Stimulated activated CD4-positive, alpha-beta T cell treated with anti-CD3 and anti-CD28 coated beads, TNF-alpha, amount 100 ng/mL, for 24 hours (primary cell): ENCODE results near the gene KIF26B.
A peak's percentile ranks its signal among the peaks of the same experiment; 100 is the strongest.
"Not testable (repeated sequence)": the region's sequence is repeated elsewhere in the genome, so short reads cannot be mapped to it uniquely, and the experiment has no call there.

Source experiments
- DNase-seq, 3 experiments: peaks; one replicate each; pipeline ENCODE4 v3.0.0-alpha.2; 2020; ENCODE audit warnings: low read depth in 3 of 3

Gene KIF26B

DNA sequence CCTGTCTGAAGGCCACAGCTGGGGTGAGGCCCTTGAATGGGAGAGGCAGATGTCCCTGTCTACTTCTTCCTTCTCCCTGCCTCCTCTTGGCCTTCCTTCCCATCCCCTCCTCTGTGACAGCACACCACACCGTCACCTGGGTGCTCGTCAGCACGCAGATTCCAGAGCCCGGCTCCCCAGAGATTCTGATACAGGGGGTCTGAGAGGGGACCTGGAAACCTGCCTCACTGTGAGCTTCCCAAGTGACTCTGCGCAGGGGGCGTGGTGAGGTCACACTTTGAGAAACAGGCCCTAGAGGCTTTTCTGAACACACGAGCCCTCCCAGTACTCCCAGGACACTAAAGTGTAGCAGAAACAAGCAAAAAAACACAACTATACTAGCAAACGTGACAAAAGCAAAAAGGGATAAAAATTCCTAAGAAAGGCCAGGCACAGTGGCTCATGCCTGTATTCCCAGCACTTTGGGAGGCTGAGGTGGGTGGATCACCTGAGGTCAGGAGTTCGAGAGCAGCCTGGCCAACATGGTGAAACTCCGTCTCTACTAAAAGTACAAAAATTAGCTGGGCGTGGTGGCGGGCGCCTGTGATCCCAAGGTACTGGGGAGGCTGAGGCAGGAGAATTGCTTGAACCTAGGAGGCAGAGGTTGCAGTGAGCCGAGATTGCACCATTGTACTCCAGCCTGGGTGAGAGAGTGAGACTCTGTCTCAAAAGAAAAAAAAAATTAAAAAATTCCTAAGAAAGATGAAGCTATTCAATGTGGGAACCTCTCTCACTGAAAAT is 201.3 kb downstream of the KIF26B start:
- not testable (repeated sequence) for DNase-seq

GRCh38 chr1:245356891-245357585 is 202.3 kb downstream of the KIF26B start:
- DNase-seq, result no peak

DNA sequence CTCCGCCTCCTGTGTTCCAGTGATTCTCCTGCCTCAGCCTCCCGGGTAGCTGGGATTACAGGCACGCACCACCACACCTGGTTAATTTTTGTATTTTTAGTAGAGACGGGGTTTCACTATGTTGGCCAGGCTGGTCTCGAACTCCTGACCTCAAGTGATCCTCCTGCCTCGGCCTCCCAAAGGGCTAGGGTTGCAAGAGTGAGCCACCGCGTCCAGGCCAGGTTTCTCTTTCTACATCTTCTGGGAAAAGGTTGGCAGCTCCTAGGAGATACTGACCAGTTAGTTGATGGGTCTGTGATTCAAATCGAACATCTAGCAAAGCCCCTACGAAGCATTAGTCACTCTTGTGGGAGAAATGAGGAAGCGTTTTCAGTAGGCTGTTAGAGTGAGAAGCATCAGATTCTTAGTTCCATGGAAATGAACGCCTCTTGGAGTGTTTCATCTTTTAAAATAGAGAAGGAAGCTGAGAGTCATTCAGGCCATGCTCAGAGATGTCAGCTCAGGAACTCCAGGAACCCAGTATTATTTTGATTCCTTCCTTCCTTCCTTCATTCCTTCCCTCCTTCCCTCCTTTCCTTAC is 204.4 kb downstream of the KIF26B start:
- DNase-seq, result not testable (repeated sequence)

DNA sequence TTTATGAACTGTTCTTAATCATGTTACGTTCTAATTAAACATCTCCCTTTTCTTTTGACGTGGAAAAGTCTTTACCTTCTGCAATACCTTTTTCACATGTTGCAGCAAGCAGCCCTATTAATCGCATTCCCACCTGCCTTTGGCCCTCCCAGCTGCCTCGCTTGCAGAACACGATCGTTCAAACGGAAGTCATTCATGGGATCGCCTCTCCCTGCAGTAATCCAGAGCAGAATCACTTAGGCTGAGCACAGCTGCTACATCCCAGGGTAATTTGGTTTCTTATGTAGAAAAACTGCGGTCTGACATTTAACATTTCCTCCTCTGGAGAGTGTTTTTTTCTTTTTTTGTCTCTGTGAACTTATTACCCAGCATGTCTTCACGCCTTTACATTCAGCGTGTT is 206.3 kb downstream of the KIF26B start:
- no peak for DNase-seq

- no peak for DNase-seq
Measured at GRCh38 chr1:245361951-245362350, 207.2 kb downstream of the KIF26B start.

DNA sequence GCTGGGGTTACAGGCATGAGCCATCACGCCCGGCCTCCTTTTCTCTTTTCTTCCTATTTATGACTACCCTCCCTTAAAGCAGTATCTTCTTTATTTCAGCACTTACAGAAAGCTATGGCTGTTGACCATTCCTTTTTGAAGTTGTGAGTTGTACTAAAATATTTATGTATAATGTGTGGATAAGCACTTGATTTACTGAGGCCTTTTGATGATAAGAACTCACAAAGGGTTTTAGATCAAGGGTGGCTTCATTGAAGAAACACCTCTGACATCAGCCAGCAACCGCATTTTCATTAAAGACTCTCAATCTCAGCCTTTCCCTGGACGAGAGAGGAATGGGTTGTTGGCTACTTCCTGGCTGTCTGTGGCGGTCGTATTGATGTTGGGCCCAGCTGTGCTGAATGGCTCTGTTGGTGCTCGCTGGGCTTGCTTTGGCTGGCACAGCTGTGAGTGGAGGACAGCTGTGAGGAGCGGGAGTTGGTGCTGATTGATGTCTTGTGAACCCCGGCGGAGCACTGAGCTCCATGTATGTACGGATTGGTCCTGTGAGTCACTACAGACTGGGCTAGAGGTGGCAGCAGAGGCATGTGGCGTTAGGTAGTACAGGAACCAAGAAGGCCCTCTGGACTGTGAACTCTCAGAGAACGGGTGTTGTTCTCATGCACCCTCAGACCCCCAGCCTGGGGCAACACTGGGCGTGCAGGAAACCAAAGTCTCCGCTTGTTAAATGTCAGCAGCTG is 208.8 kb downstream of the KIF26B start:
- no peak for DNase-seq

DNA sequence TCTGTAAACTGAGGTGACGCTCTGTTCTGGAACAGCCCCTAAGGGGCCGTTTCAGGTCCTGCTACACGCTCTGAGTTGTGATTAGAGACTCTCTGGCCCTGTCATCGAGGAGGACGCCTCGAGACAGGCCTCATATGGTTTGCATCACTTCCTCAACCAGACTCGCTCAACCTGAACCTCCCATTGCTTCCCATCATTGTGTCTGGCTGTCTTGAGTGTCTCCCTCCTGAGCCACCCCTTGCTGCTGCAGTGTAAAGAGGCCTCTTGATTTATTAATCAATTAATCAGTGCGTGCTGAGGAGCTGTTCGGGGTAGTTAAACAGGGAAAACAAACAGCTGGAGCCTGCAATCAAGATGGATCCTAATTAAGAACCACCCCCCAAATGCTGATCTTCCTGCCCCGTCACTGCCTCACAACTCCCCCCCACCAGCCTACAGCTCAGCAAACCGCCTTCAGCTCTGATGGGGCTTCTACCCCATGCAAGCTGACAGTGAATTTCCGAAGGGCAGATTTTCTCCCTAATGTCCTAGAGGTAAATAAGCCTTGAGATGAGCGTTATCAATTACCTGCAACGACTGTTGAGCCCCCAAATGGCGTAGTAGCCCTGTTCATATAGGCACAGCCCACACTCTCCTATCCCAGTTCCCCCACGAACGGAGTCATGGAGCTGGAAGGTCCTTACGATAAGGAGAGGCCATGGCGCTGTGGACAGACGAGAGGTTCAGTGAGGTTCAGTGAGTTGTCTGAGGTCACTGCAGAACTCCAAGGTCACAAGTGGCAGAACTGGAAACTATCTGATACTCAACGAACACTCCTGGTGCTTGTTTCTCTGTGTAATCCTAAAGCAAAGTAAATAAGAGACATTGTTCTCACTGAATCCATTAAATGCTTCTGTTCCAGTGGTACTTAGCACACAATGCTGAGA is 210.6 kb downstream of the KIF26B start:
- DNase-seq, result no peak

DNA sequence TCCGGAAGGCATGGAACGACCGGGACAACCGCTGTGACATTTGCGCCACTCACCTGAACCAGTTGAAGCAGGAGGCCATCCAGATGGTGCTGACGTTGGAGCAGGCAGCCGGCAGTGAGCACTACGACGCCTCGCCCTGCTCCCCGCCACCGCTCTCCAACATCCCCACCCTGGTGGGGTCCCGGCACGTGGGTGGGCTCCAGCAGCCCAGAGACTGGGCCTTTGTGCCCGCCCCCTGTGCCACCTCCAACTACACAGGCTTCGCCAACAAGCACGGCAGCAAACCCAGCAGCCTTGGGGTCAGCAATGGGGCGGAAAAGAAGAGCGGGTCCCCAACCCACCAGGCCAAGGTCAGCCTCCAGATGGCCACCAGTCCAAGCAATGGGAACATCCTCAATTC is 212.1 kb downstream of the KIF26B start:
- no peak for DNase-seq

GRCh38 chr1:245370175-245370825 is 215.5 kb downstream of the KIF26B start:
- no peak for DNase-seq

- DNase-seq, result no peak
Measured at GRCh38 chr1:245370905-245371581, 216.3 kb downstream of the KIF26B start.

GRCh38 chr1:245373131-245373530 is 218.3 kb downstream of the KIF26B start:
- DNase-seq, result no peak

- DNase-seq, result no peak
Measured at GRCh38 chr1:245375789-245376460, 221.1 kb downstream of the KIF26B start.

DNA sequence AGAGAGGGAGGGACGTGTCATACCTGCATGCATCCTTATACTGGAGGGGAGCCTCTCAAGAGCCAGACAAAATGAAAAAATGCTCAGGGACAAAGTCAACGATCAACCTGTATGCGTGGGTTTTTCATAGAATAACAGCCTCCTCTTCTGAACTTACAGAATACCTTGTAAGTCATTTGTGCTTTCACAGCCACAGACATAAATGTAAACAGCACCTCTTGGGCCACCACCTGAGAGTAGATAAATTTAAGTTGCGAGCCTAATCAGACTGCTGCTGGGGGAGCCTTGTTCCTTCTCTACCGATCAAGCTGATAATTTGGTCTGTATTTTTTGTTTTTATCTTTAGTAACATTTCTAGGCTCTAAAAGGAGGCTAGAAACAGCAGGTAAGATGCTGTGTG is 223.1 kb downstream of the KIF26B start:
- no peak for DNase-seq

DNA sequence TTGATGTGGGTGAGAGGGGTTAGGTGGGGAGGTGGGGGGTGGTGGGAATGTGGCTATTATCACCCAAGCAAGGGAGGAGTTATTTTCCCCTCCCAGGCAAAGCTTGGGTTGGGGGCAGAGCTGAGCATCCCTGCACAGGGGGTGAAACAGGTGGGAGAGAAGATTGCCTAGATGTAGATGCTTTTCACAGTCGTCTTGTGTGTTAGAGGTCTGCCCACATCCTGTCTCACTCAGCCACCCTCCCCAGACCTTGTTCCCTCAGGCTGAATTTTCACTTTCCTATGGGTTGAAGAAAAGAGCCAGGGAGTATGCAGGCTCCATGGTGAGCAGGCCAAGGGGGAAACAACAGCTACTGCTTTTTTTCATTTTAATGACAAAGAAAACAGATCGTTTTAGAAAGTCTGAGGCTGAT is 223.5 kb downstream of the KIF26B start:
- DNase-seq, result peak in 1 of 3 experiments; percentile 7

GRCh38 chr1:245378745-245379144 is 224.0 kb downstream of the KIF26B start:
- no peak for DNase-seq

DNA sequence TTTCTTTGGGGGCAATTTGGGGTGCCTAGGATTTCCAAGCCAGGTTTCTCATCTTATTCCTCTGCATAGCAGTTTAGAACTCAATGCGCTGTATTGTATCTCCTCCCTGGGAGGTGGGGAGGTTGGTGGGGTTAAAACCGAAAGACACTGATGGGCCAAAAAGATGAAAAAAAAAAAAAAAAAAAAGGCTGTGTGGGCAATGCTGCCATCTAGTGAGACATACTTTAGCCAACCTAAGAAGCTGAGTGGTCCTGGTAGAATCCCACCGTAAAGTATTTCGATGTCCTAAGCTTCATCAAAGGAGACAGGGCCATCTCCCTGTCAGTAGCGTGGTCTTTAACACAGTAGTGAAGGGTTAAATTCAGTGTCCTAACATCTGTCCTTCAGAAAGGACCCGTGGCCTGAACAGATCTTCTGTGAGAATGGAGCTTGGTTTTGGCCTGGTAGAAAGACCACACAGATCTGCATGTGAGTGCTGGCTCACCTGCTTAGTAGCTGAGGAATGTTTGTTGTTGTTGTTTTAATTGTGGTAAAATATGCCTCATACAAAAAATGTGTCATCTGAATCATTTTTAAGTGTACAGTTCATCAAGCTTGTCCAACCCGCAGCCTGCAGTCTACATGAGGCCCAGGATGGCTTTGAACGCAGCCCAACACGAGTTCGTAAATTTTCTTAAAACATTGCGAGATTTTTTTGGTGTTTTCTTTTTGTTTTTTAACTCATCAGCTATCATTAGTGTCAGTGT is 226.2 kb downstream of the KIF26B start:
- DNase-seq, result no peak

- DNase-seq, result no peak
Measured at GRCh38 chr1:245382981-245383380, 228.2 kb downstream of the KIF26B start.

DNA sequence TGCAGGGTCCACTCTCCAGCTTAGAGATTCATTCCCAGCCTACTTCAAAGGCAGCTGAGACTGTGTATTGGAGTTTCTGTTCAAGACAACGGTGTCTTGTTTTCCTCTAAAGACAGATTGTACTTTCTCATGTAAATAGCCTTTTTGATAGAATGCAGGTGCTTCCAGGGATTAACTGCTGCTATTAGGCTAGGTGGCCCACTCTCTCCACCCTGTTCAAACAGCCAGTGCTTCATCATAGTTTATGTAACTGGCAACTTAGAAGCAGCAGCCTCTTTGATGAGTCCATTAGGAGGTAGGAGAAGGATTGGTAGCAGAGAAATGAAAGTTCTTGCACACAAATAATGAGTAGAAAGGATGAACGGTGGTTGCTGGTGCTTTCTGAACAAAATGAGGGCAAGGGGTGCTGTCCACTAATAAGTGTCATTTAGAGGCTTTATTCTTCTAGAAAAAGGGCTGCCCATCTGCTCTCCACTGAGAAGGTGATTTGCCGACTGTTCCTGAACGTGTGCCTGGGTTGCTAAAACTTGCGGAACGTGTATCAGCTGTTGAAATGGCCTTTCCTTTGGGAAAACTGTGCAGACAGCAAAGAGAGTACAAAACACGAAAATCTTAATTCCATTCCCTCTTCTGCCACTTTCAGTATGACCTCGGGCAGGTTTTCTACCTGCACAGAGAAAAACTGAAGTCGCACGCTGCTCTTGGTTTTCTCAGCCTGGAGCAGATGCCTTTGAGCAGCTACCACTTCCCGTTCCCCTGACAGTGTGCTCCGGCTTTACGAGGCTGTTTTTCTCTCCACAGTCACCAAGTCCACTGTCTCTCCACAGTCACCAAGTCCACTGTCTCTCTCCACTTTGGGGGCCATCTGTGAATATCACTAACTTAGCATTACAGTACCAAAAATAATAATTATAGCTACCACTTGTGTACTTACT is 228.9 kb downstream of the KIF26B start:
- DNase-seq, result no peak
